WTC11 (cell line): ENCODE measurements around the gene C1QB. TPM values are rescaled to one million over a fixed set of nuclear protein-coding genes. Genes with fewer than 3 reads are reported as not detected.

Source experiments
- ATAC-seq: fragments of 200-7000 bp; cut with Tn5 transposase; 2 replicates; pipeline ENCODE4 v1.10.0; 2021; ENCODE audit warnings: mild to moderate bottlenecking, moderate library complexity
- CTCF ChIA-PET: fragments of 300-600 bp; sonication (Branson Sonifier 250); formaldehyde crosslinking; loops from one replicate; lab custom pipeline; 2021; ENCODE audit warnings: antibody characterized with exemption; lab: Charles Lee
- POLR2A ChIA-PET: fragments of 350-600 bp; sonication (Branson Sonifier 250); formaldehyde crosslinking; loops from one replicate; lab custom pipeline; 2021; ENCODE audit warnings: antibody characterized with exemption; lab: Charles Lee
- DNase-seq: peaks from one replicate; pipeline ENCODE4 v3.0.0; 2021; ENCODE audit warnings: low spot score
- H3K27ac Mint-ChIP-seq: 2 replicates; pipeline ENCODE4 v1.8.0; 2021; ENCODE audit warnings: mixed read lengths
- H3K27me3 Mint-ChIP-seq: 2 replicates; pipeline ENCODE4 v1.8.0; 2021; ENCODE audit warnings: low read depth, mild to moderate bottlenecking, moderate library complexity, mixed read lengths
- H3K36me3 Mint-ChIP-seq: 2 replicates; pipeline ENCODE4 v1.8.0; 2021; ENCODE audit warnings: mixed read lengths
- H3K4me1 Mint-ChIP-seq: 2 replicates; pipeline ENCODE4 v1.8.0; 2022; ENCODE audit warnings: mixed read lengths
- H3K4me3 Mint-ChIP-seq: 2 replicates; pipeline ENCODE4 v1.8.0; 2021; ENCODE audit warnings: mild to moderate bottlenecking, moderate library complexity, mixed read lengths
- H3K9me3 Mint-ChIP-seq: 2 replicates; pipeline ENCODE4 v1.8.0; 2021; ENCODE audit warnings: mixed read lengths
- ATF1 ChIP-seq: sonication (generic); formaldehyde crosslinking; IDR thresholded peaks from 2 replicates; pipeline ENCODE4 v1.8.1; 2023; ENCODE audit warnings: mild to moderate bottlenecking, moderate library complexity, missing genetic modification reagents
- CBFB ChIP-seq: sonication (generic); formaldehyde crosslinking; IDR thresholded peaks from 2 replicates; pipeline ENCODE4 v1.8.1; 2022; ENCODE audit warnings: mild to moderate bottlenecking, low read depth, missing genetic modification reagents
- CDX4 ChIP-seq: fragments of 250-450 bp; sonication (Bioruptor Pico); IDR thresholded peaks from 2 replicates; pipeline ENCODE4 v1.9.0; 2021; ENCODE audit warnings: moderate library complexity, mild to moderate bottlenecking, inconsistent platforms, borderline replicate concordance
- CTCF ChIP-seq: fragments of 200-600 bp; IDR thresholded peaks from 2 replicates; pipeline ENCODE4 v1.8.0; 2022; ENCODE audit warnings: antibody characterized with exemption
- KAT7 ChIP-seq: sonication (generic); formaldehyde crosslinking; IDR thresholded peaks from 2 replicates; pipeline ENCODE4 v1.8.1; 2023; ENCODE audit warnings: missing genetic modification reagents, mild to moderate bottlenecking, borderline replicate concordance
- PRDM15 ChIP-seq: sonication (generic); formaldehyde crosslinking; IDR thresholded peaks from 2 replicates; pipeline ENCODE4 v1.8.0; 2022; ENCODE audit warnings: missing genetic modification reagents
- PREB ChIP-seq: sonication (generic); formaldehyde crosslinking; IDR thresholded peaks from 2 replicates; pipeline ENCODE4 v1.8.1; 2022; ENCODE audit warnings: mild to moderate bottlenecking, missing genetic modification reagents, moderate library complexity, borderline replicate concordance
- PRRX2 ChIP-seq: fragments of 250-450 bp; sonication (Bioruptor Pico); IDR thresholded peaks from 2 replicates; pipeline ENCODE4 v1.8.0; 2021; ENCODE audit warnings: mild to moderate bottlenecking
- SMAD4 ChIP-seq: sonication (generic); formaldehyde crosslinking; IDR thresholded peaks from 2 replicates; pipeline ENCODE4 v1.8.0; 2022; ENCODE audit warnings: mild to moderate bottlenecking, missing genetic modification reagents
- SOX15 ChIP-seq: fragments of 250-450 bp; sonication (Bioruptor Pico); IDR thresholded peaks from 2 replicates; pipeline ENCODE4 v1.9.0; 2021; ENCODE audit warnings: mild to moderate bottlenecking
- TEAD1 ChIP-seq: sonication (generic); formaldehyde crosslinking; IDR thresholded peaks from 2 replicates; pipeline ENCODE4 v1.8.0; 2022; ENCODE audit warnings: mild to moderate bottlenecking, missing genetic modification reagents
- USF2 ChIP-seq: sonication (generic); formaldehyde crosslinking; IDR thresholded peaks from 2 replicates; pipeline ENCODE4 v1.8.1; 2023; ENCODE audit warnings: mild to moderate bottlenecking, missing genetic modification reagents, moderate library complexity
- ZNF281 ChIP-seq: sonication (generic); formaldehyde crosslinking; IDR thresholded peaks from 2 replicates; pipeline ENCODE4 v1.8.0; 2023; ENCODE audit warnings: mild to moderate bottlenecking, missing genetic modification reagents
- ZNF423 ChIP-seq: fragments of 250-450 bp; sonication (Bioruptor Pico); IDR thresholded peaks from 2 replicates; pipeline ENCODE4 v2.1.2; 2022; ENCODE audit warnings: mild to moderate bottlenecking, moderate library complexity
- ZNF425 ChIP-seq: fragments of 250-450 bp; sonication (Bioruptor Pico); conservative IDR thresholded peaks from 2 replicates; pipeline ENCODE4 v1.9.0; 2021; ENCODE audit warnings: mild to moderate bottlenecking
- ZNF512 ChIP-seq: sonication (generic); formaldehyde crosslinking; IDR thresholded peaks from 2 replicates; pipeline ENCODE4 v1.8.1; 2022; ENCODE audit warnings: missing genetic modification reagents, borderline replicate concordance
- total RNA-seq: library from RNA; stranded (reverse); gene quantifications from 3 replicates; pipeline ENCODE4 v1.2.3, GENCODE V29; 2021

C1QB gene
- total RNA-seq, 1 experiment from 2014 or later, result 0.61 TPM

- TF ChIP-seq CBFB (CRISPR knock-in tag) (no peak), USF2 (CRISPR knock-in tag) (no peak), ZNF423 (CRISPR knock-in tag) (no peak), SOX15 (CRISPR knock-in tag) (no peak)
Measured at GRCh38 chr1:22676916-22677583, 24.0 kb downstream of the C1QB start (continued).

- ChIA-PET CTCF (interaction anchor here (0.7 to 2.3 kb wide), 3 partner anchors 26 to 184 kb away, joined by 4 to 12 read pairs (median 8); no protein-coding TSS in a partner anchor), POLR2A (no interaction called here)
- H3K4me3 Mint-ChIP-seq, result no peak overlapping the region
- H3K36me3 Mint-ChIP-seq, result no peaks in the 10 kb centered on the region
- no peaks in the 10 kb centered on the region for H3K27me3 Mint-ChIP-seq
- peaks cover 5% of the 10 kb centered on the region; the same call in 1 of the 2 replicates for H3K4me1 Mint-ChIP-seq
- H3K9me3 Mint-ChIP-seq, result no peaks in the 10 kb centered on the region
- ATAC-seq, result no peak
- DNase-seq, result no peak
- no peak overlapping the region for H3K27ac Mint-ChIP-seq
- TF ChIP-seq KAT7 (CRISPR knock-in tag) (no peak), PRRX2 (CRISPR knock-in tag) (no peak), ATF1 (no peak), ZNF281 (CRISPR knock-in tag) (no peak), CDX4 (CRISPR knock-in tag) (no peak), CTCF (no peak), ZNF512 (no peak), CBFB (CRISPR knock-in tag) (no peak), PREB (CRISPR knock-in tag) (no peak), SMAD4 (CRISPR knock-in tag) (no peak), TEAD1 (CRISPR knock-in tag) (no peak), PRDM15 (CRISPR knock-in tag) (no peak), ZNF425 (CRISPR knock-in tag) (no peak)
Measured at GRCh38 chr1:22677931-22678896, 25.2 kb downstream of the C1QB start.
